Stimulated activated CD4-positive, alpha-beta T cell treated with anti-CD3 and anti-CD28 coated beads, Interleukin-4, amount 100 ng/mL, for 24 hours (primary cell): ENCODE results near the gene SLC16A10.
A peak's percentile ranks its signal among the peaks of the same experiment; 100 is the strongest.
"Not testable (repeated sequence)": the region's sequence is repeated elsewhere in the genome, so short reads cannot be mapped to it uniquely, and the experiment has no call there.

Experiments
- DNase-seq: peaks from one replicate; pipeline ENCODE4 v3.0.0-alpha.2; 2020

Gene SLC16A10

GRCh38 chr6:111134236-111134869, 47.0 kb downstream of the SLC16A10 start:
- not testable (repeated sequence) for DNase-seq

- not testable (repeated sequence) for DNase-seq
Measured at GRCh38 chr6:111137489-111138093, 50.3 kb downstream of the SLC16A10 start.

GRCh38 chr6:111147440-111147839, 60.1 kb downstream of the SLC16A10 start:
- no peak for DNase-seq

- no peak for DNase-seq
Measured at GRCh38 chr6:111148110-111148509, 60.8 kb downstream of the SLC16A10 start.

GRCh38 chr6:111150577-111150976, 63.3 kb downstream of the SLC16A10 start:
- no peak for DNase-seq

- peak; percentile 21 for DNase-seq
Measured at GRCh38 chr6:111154981-111155380, 67.7 kb downstream of the SLC16A10 start.

- peak; percentile 5 for DNase-seq
Measured at GRCh38 chr6:111157412-111157811, 70.1 kb downstream of the SLC16A10 start.

- no peak for DNase-seq
Measured at GRCh38 chr6:111159633-111160032, 72.3 kb downstream of the SLC16A10 start.

- no peak for DNase-seq
Measured at GRCh38 chr6:111161650-111162049, 74.3 kb downstream of the SLC16A10 start.

GRCh38 chr6:111162504-111162903, 75.2 kb downstream of the SLC16A10 start:
- DNase-seq, result no peak

GRCh38 chr6:111171577-111172400, 84.5 kb downstream of the SLC16A10 start:
- DNase-seq, result no peak

- DNase-seq, result no peak
Measured at GRCh38 chr6:111172563-111172962, 85.3 kb downstream of the SLC16A10 start.

GRCh38 chr6:111173341-111173740, 86.0 kb downstream of the SLC16A10 start:
- DNase-seq, result no peak

GRCh38 chr6:111173946-111174345, 86.6 kb downstream of the SLC16A10 start:
- no peak for DNase-seq

GRCh38 chr6:111175109-111175508, 87.8 kb downstream of the SLC16A10 start:
- no peak for DNase-seq

GRCh38 chr6:111176038-111176759, 88.9 kb downstream of the SLC16A10 start:
- no peak for DNase-seq

GRCh38 chr6:111176760-111177099, 89.4 kb downstream of the SLC16A10 start:
- no peak for DNase-seq

GRCh38 chr6:111177131-111177530, 89.8 kb downstream of the SLC16A10 start:
- no peak for DNase-seq

- no peak for DNase-seq
Measured at GRCh38 chr6:111183702-111184517, 96.6 kb downstream of the SLC16A10 start.

GRCh38 chr6:111184827-111185532, 97.7 kb downstream of the SLC16A10 start:
- no peak for DNase-seq

- DNase-seq, result no peak
Measured at GRCh38 chr6:111185954-111186353, 98.7 kb downstream of the SLC16A10 start.

GRCh38 chr6:111187874-111188273, 100.6 kb downstream of the SLC16A10 start:
- no peak for DNase-seq
